Thoracic aorta (tissue), 2 donors: Measurements from ENCODE around the gene CPNE2. TPM values are rescaled to one million over a fixed set of nuclear protein-coding genes. Genes with fewer than 3 reads are reported as not detected.
"Not testable (repeated sequence)": the region's sequence is repeated elsewhere in the genome, so short reads cannot be mapped to it uniquely, and the experiment has no call there.

Experiments used
- ATAC-seq: fragments of 150-250 bp; one replicate; pipeline ENCODE4 v1.8.0; 2017; ENCODE audit warnings: low read depth; ENCODE audit not compliant: insufficient number of reproducible peaks, low FRiP score
- DNase-seq: peaks from one replicate; pipeline ENCODE4 v3.0.0-alpha.2; 2020; ENCODE audit warnings: low spot score
- H3K27ac ChIP-seq, 2 donors: fragments of 200-600 bp; sonication (generic); 1 replicate in 1 of 2; 2 replicates in 1 of 2; pipeline ENCODE4 v1.5.1; 2016; ENCODE audit warnings: mild to moderate bottlenecking in 2 of 2, moderate library complexity in 2 of 2
- H3K27me3 ChIP-seq: fragments of 200-600 bp; sonication (generic); replicated peaks from 2 replicates; pipeline ENCODE4 v1.6.0; 2016; ENCODE audit warnings: mild to moderate bottlenecking; ENCODE audit not compliant: insufficient read depth
- H3K36me3 ChIP-seq: fragments of 200-600 bp; sonication (generic); one replicate; pipeline ENCODE4 v1.5.1; 2016
- H3K4me1 ChIP-seq, 2 donors: fragments of 200-600 bp; sonication (generic); 1 replicate in 1 of 2; 2 replicates in 1 of 2; pipeline versions ENCODE4 v1.5.1 to v1.6.0; 2016; ENCODE audit warnings: low read depth in 2 of 2, mild to moderate bottlenecking in 1 of 2; ENCODE audit not compliant: control insufficient read depth in 1 of 2
- H3K4me3 ChIP-seq: fragments of 200-600 bp; sonication (generic); 2 replicates; pipeline ENCODE4 v1.5.1; 2016; ENCODE audit warnings: mild to moderate bottlenecking
- H3K9me3 ChIP-seq: fragments of 200-600 bp; sonication (generic); 2 replicates; pipeline ENCODE4 v1.5.1; 2016
- CTCF ChIP-seq: fragments of 200-600 bp; sonication (generic); IDR thresholded peaks from one replicate; pipeline ENCODE4 v1.5.1; 2019; ENCODE audit warnings: antibody characterized with exemption
- total RNA-seq, 2 donors: library from RNA; depleted of rRNA; stranded (reverse); fragments of >200 nt; gene quantifications; one replicate each; pipeline versions ENCODE4 v1.1.0 to v1.2.3, GENCODE V29; 2016

Gene CPNE2
- total RNA-seq, 2 donors from 2014 or later = 28.3 to 47.4 TPM

- no peak overlapping the region for H3K27ac ChIP-seq
- H3K4me1 ChIP-seq = no peaks in the 10 kb centered on the region
- DNase-seq (no peak), ATAC-seq (no peak)
- peaks cover 4% of the 10 kb centered on the region for H3K36me3 ChIP-seq
- no peaks in the 10 kb centered on the region for H3K9me3 ChIP-seq
- no peaks in the 10 kb centered on the region for H3K27me3 ChIP-seq
- H3K4me3 ChIP-seq = no peak overlapping the region
- no peak for TF ChIP-seq CTCF
These were observed 22.6 kb upstream of the CPNE2 start for GRCh38 chr16:57069635-57070370.

GRCh38 chr16:57070424-57070823 lies 22.0 kb upstream of the CPNE2 start:
- Histone ChIP-seq H3K27me3 (no peaks in the 10 kb centered on the region), H3K27ac (no peak overlapping the region), H3K4me1 (no peaks in the 10 kb centered on the region), H3K9me3 (no peaks in the 10 kb centered on the region), H3K4me3 (no peak overlapping the region), H3K36me3 (peaks cover under 1% of the 10 kb centered on the region)
- TF ChIP-seq CTCF = no peak
- no peak for ATAC-seq
- DNase-seq = no peak

GRCh38 chr16:57071081-57071732 lies 21.2 kb upstream of the CPNE2 start:
- H3K36me3 ChIP-seq, DNase-seq, H3K9me3 ChIP-seq, H3K4me3 ChIP-seq, H3K4me1 ChIP-seq, ATAC-seq, H3K27ac ChIP-seq, H3K27me3 ChIP-seq: not testable (repeated sequence)

GRCh38 chr16:57071831-57072582 lies 20.4 kb upstream of the CPNE2 start:
- Histone ChIP-seq H3K36me3 (no peaks in the 10 kb centered on the region), H3K4me1 (no peaks in the 10 kb centered on the region), H3K27ac (no peak overlapping the region), H3K4me3 (no peak overlapping the region), H3K27me3 (no peaks in the 10 kb centered on the region), H3K9me3 (no peaks in the 10 kb centered on the region)
- no peak for TF ChIP-seq CTCF
- ATAC-seq (no peak), DNase-seq (no peak)

- H3K4me3 ChIP-seq = no peak overlapping the region
- ATAC-seq = no peak
- DNase-seq = no peak
- no peak overlapping the region for H3K27ac ChIP-seq
- no peaks in the 10 kb centered on the region for H3K27me3 ChIP-seq
- H3K9me3 ChIP-seq = no peaks in the 10 kb centered on the region
- no peaks in the 10 kb centered on the region for H3K36me3 ChIP-seq
- no peaks in the 10 kb centered on the region for H3K4me1 ChIP-seq
- no peak for TF ChIP-seq CTCF
These were observed 19.6 kb upstream of the CPNE2 start for GRCh38 chr16:57072616-57073275.
